ENCODE measurements around the gene MMAB.

The MMAB gene

GRCh38 chr12:109538191-109538863 is 35.0 kb downstream of the MMAB start:
- no peak for DNase-seq (ENCODE audit: low read depth in 2 of 2)

GRCh38 chr12:109537136-109537535 is 36.2 kb downstream of the MMAB start:
- DNase-seq (ENCODE audit: low read depth in 2 of 2), result no peak

DNA sequence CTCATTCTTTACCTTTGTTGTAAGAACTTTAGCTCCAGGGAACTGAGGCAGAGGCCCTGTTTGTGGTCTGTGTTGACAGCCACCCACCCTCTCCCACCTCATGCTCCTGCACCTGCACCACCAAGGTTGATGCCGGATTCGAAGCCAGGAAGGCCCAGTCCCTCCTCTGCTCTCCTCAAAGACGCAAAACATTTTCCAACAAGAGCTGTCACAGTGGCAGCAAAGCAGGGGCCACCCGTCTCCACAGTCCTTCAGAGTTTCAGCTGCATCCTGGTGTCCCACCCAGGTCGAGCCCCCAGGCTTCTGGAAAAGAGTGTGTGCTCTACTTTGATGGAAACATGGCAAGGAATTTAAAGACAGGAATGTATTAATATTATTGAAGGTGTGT is 37.4 kb downstream of the MMAB start:
- no peak for DNase-seq (ENCODE audit: low read depth in 2 of 2)

- no peak for DNase-seq (ENCODE audit: low read depth in 2 of 2)
Measured at GRCh38 chr12:109535231-109535862, 38.0 kb downstream of the MMAB start.

- DNase-seq (ENCODE audit: low read depth in 2 of 2), result no peak
Measured at GRCh38 chr12:109534456-109534855, 38.8 kb downstream of the MMAB start.

DNA sequence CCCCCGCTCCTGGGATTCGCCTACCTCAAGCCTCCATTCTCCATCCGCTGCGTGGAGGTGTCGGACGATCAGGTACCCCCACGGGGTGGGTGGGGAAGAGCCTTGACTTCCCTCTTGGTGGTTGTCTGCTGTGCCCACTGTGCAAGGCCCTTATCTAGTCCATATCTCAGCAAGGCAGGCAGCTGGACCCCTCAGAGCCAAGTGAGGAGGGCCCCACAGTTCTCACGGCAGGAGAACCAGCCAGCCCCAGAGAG is 39.9 kb downstream of the MMAB start:
- DNase-seq (ENCODE audit: low read depth in 2 of 2), result no peak

DNA sequence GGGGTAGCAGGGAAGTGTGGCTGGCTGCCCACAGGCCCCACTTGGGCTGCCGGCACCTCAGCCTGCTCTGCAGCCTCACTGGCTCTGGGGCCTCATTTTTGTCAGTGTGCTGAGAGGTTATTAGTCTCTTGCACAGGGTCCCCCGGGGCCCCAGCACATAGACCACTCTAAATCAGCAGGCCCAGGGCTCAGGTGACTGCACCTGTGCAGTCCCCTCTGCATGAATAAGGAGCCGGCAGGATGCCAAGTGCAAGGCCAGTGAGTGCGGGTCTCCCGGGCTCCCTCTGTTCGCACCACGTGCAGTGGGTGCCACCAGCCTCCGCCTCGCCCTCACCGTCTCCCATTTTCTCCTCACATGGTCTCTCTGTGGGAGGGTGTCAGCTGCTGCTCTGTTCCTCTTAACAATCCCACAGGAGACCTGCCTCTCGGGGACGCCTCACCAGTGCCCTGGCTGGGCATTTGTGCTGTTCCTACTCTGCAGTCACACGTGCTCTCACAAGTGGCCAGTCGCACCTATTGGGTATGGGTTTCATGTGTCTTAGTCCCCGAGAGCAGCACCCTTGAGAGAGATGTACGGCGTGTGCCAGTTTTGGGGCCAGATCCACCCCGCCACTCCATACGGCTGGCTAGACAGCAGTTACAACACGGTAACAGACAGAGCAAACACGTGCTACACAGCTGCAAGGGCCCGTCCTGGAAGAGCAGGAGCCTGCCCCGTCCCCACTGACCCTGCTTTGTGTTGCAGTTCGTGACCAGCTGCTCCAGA is 40.4 kb downstream of the MMAB start:
- no peak for DNase-seq (ENCODE audit: low read depth in 2 of 2)

GRCh38 chr12:109531411-109531810 is 41.9 kb downstream of the MMAB start:
- no peak for DNase-seq (ENCODE audit: low read depth in 2 of 2)

- no peak for DNase-seq (ENCODE audit: low read depth in 2 of 2)
Measured at GRCh38 chr12:109529691-109530640, 43.3 kb downstream of the MMAB start.

DNA sequence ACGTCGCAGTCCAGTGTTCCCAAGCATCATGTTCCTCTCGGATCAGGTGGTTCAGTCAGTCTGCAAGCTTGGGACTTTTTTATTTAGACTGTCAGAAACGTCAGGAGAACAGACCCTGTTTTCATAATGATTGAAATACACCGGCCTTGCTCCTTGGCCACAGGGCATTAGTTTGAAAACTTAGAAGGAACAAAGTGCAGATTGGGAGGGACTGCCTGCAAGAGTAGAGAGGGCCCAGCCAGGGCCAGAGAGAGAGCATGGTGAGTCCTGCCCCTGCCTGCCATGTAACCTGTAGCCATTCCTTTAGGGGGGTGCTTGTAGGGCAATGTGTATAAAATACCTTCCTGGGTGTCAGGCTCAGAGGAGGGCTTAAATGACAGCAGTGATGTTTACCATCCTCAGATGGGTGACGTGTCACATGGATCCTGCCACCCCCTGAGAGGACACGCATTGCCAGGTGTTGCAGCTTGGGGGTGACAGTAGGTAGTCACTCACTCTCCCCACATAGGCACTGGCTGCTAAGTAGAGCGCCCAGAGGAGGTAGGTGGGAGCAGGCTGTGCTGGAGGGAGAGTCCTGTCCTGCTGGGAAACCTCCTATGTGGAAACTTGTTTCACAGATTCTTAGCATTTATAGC is 45.7 kb downstream of the MMAB start:
- DNase-seq (ENCODE audit: low read depth in 2 of 2), result no peak

DNA sequence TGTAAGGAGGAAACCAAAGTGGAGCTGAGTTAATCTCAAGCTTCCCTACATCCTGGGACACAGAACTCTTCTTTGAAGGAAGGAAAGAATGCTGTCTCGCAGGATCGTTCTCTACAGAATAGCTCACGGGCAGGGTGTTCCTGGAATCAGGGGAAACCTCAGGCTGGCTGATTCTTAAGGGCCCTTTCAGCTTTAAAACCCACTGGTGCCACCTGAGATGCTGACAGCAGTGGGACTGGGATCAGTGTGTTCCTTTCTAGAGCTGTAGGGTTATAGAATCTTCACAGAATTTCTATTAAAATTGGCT is 48.1 kb downstream of the MMAB start:
- no peak for DNase-seq (ENCODE audit: low read depth in 2 of 2)

GRCh38 chr12:109524466-109525278 is 48.6 kb downstream of the MMAB start:
- DNase-seq (ENCODE audit: low read depth in 2 of 2), result no peak

- DNase-seq (ENCODE audit: low read depth in 2 of 2), result no peak
Measured at GRCh38 chr12:109523504-109523903, 49.8 kb downstream of the MMAB start.

DNA sequence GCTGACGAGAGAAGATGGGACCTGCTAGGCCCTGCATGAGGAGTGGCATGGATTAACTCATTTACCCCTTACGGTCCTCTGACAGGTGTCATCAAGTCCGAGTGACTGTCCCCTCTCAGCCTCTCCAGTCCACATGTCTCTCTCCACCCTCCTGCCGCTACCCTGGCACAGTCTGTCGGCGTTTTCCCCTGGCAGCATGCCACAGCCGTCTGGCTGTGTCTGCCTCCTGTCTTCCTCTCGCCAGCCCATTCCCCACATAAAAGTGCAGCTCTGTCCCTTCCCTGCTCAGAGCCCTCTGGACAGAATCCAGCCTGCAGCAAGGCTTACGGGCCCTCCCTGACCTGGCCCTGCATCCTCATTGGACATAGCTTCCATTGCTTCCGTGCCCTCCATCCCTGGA is 50.2 kb downstream of the MMAB start:
- DNase-seq (ENCODE audit: low read depth in 2 of 2), result no peak

DNA sequence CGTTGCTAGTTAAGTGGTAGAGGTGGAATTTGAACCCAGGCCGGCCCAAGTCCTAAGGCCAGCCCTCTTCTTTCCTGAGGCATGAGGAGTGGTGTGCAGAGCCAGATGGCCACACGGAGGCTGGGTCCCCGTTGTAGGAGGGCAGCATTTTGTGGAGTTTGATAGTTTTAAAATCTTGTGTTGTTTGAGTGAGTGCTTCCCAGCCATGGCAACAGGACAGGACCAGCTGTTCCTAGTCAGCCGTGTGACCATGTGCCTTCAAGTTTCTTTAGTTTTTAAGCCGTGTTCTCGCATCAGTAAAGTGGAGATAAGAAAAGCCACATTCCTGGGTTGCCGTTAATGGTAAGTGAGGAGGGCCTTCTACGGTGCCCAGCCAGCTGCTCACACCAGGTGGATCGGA is 51.5 kb downstream of the MMAB start:
- DNase-seq (ENCODE audit: low read depth in 2 of 2), result no peak

- DNase-seq (ENCODE audit: low read depth in 2 of 2), result no peak
Measured at GRCh38 chr12:109519787-109520186, 53.5 kb downstream of the MMAB start.

DNA sequence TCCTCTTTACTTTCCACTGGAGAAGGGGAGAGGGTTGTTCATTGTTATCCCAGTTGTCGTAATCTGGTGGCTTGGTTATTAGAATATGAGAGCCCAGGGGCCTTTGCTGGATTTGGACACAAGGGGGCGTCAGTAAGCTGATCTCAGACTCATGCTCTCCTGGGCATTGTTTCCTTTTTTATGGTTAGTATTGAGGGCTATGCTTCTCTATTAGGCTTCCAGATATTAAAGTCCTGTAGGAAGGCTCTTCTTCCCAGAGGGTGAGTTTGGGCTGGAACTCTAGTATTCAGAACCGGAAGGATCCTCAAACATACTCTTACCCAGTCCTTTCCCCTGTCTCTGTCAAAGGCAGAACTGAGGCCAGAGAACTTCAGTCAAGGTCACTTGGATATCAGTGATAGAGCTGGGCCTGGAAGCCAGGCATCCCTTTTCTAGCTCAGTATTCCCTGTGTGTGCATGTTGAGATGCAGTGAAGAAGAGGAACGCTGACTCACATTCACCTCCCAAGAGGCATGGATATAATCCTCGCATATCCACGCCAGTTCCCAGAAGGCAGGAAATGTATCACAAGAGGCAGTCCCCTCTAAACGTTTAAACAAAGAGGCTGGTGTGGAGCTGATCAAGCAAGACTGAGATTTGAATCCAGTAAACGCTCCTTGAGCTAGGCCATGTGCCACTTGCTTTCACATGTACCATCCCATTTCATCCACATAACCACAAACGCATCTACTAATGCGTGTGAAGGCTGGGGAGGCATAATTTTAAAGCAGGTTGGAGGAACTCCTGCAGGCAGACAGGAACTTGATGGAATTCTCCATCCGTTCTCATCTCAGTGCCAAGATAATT is 54.3 kb downstream of the MMAB start:
- DNase-seq (ENCODE audit: low read depth in 2 of 2), result peak in 1 of 2 donors; percentile 17

DNA sequence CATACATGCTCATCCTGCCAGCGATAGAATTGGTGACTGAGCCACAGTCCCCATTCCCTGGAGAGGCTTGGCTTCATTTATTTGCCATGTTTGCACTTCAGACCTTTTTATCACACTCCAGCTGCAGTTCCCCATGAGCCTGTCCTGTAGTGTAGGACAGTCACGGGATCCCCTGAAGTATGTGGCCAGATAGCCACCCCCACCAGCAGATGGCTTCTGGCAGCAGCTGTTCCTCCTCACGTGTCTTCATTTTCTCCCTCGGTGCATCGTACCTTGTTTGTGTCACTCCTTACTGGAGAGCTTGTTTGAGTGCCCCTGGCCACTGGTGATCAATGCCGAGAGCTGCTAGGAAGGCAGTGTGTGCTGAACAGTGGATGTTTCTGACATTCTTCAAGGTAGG is 55.7 kb downstream of the MMAB start:
- DNase-seq (ENCODE audit: low read depth in 2 of 2), result no peak

DNA sequence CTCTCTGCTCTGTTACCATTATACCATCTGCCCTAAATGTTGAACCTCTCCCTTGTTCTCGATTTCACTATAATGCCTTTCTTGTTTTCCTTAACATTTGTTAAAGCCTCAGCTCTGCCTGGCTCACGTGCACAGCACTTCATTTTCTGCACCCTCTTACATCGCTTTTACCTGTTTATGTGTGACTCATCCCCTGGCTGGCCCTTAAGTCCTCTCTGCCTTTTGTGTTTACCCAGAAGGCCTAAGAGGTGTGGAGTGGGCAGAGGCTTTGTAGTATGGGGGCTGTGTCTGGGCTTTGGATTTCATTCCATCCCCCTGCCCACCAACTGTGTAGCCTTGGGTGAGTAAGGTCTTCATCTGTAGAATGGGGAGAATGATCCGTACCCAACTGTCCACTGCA is 59.3 kb downstream of the MMAB start:
- no peak for DNase-seq (ENCODE audit: low read depth in 2 of 2)

DNA sequence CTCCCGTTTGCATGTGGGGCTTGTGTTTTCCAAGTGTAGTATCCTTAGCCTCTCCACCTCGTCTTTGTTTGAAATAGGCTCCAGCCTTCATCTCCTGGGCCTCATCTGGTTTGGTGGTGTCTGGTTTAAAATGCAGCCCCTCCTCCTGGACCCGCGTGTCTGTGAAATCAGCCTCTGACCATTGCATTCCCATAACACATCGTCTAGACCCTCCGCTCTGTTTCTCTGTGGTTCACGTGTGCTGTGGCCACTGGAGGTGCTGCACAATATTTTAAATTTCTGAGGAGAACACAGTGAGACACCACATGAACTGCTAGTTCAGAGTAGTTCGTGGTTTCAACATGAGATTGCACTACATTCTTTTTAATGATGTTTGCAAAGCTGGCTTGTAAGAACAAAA is 60.3 kb downstream of the MMAB start:
- no peak for DNase-seq (ENCODE audit: low read depth in 2 of 2)
